AG09309 (cell line): Measurements from ENCODE around the gene TBL1XR1.

Experiments
- DNase-seq: peaks from one replicate; pipeline ENCODE4 v3.0.0-alpha.2; 2010; ENCODE audit warnings: low read depth
- H3K4me3 ChIP-seq: 2 replicates; pipeline ENCODE4 v1.5.1; 2011; ENCODE audit warnings: mild to moderate bottlenecking, low read depth, low read length, moderate library complexity; ENCODE audit not compliant: control insufficient read depth
- TF ChIP-seq, protein P1 (sequence below): IDR thresholded peaks from 2 replicates; pipeline ENCODE4 v1.5.1; 2011; ENCODE audit warnings: mild to moderate bottlenecking, low read depth, low read length, inconsistent platforms; ENCODE audit not compliant: insufficient read depth, control insufficient read depth; ENCODE audit errors: missing control alignments

TBL1XR1 gene

GRCh38 chr3:177109688-177110330 is 87.5 kb downstream of the TBL1XR1 start:
- no peak for DNase-seq
- TF ChIP-seq, protein P1, sequence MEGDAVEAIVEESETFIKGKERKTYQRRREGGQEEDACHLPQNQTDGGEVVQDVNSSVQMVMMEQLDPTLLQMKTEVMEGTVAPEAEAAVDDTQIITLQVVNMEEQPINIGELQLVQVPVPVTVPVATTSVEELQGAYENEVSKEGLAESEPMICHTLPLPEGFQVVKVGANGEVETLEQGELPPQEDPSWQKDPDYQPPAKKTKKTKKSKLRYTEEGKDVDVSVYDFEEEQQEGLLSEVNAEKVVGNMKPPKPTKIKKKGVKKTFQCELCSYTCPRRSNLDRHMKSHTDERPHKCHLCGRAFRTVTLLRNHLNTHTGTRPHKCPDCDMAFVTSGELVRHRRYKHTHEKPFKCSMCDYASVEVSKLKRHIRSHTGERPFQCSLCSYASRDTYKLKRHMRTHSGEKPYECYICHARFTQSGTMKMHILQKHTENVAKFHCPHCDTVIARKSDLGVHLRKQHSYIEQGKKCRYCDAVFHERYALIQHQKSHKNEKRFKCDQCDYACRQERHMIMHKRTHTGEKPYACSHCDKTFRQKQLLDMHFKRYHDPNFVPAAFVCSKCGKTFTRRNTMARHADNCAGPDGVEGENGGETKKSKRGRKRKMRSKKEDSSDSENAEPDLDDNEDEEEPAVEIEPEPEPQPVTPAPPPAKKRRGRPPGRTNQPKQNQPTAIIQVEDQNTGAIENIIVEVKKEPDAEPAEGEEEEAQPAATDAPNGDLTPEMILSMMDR = no peak
- H3K4me3 ChIP-seq = no peak overlapping the region

DNA sequence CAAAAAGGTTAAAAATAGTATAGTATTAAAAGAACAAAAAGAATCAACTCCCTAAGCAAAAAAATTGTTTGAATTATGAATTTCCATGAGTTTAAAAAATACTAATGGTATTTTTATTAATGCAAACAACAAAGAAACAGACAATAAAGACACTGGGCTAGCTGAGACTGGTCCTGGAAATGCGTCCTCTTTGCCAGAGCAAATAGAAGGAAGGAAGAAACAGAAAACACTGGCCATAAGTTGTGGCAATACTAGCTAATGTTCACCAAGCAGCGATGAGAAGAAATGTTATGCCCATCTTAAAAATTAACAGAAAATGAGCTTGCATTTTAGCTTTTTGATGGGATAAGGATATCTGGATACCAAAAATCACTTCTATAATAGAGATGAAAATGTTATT is 88.6 kb downstream of the TBL1XR1 start:
- TF ChIP-seq, protein P1 = no peak
- no peak for DNase-seq
- H3K4me3 ChIP-seq = no peak overlapping the region

- TF ChIP-seq, protein P1 = no peak
- H3K4me3 ChIP-seq = no peak overlapping the region
- no peak for DNase-seq
Measured at GRCh38 chr3:177107461-177108239, 89.6 kb downstream of the TBL1XR1 start.

- TF ChIP-seq, protein P1 = no peak
- DNase-seq = no peak
- no peak overlapping the region for H3K4me3 ChIP-seq
Measured at GRCh38 chr3:177106594-177106993, 90.7 kb downstream of the TBL1XR1 start.

DNA sequence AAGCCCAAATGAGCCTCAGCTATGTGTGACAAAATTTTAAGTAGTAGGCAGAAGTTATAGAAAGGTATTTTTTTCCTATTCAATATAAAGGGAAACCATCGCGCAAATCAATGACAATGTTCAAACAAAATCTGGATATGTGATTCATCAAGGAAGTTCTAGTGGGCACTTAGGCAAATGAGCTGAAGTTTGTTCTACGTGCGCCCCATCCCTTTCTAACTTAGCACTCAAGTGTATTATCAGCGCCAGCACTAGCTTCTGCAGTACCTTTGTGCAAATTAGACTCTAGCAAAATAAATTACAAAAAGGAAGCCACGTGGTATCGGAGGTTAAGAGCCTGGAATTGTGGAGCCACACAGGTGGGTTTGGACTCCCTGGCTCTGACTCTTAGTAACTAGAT is 91.1 kb downstream of the TBL1XR1 start:
- TF ChIP-seq, protein P1 = no peak
- no peak for DNase-seq
- no peak overlapping the region for H3K4me3 ChIP-seq

DNA sequence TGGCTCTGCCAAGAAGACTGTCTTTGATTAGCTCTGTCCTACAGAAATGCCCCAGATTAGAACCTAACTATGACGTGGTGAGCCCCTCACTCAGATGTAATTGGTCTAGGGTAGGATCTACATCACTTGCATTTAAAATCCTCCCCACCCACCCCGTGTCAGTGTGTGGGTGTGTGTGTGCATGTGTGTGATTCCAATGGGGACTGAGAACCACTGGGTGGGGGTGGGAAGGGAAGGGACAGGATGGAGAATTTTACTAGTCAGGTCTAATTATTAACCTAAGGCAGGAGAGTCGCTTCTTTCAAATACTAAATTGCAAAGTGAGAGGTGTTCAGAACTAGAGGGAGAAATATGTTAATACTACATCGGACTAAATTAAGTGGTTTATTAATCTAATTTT is 91.7 kb downstream of the TBL1XR1 start:
- no peak overlapping the region for H3K4me3 ChIP-seq
- TF ChIP-seq, protein P1 = no peak
- no peak for DNase-seq
